OCI-LY1 (cell line): Measurements from ENCODE around the gene KIAA1614.

Experiments
- EZH2 ChIP-seq: fragments of 200-600 bp; sonication (generic), shearing (Covaris generic); IDR thresholded peaks from 2 replicates; pipeline ENCODE4 v1.8.0; 2017; ENCODE audit warnings: borderline replicate concordance, mixed run types, mild to moderate bottlenecking, antibody characterized with exemption, low read length, moderate library complexity, mixed read lengths
- TF ChIP-seq, protein P1 (sequence below): fragments of 200-600 bp; sonication (generic), shearing (Covaris generic); IDR thresholded peaks from 2 replicates; pipeline ENCODE4 v1.5.1; 2017; ENCODE audit warnings: mild to moderate bottlenecking, antibody characterized with exemption, low read length, moderate library complexity, mixed read lengths

DNA sequence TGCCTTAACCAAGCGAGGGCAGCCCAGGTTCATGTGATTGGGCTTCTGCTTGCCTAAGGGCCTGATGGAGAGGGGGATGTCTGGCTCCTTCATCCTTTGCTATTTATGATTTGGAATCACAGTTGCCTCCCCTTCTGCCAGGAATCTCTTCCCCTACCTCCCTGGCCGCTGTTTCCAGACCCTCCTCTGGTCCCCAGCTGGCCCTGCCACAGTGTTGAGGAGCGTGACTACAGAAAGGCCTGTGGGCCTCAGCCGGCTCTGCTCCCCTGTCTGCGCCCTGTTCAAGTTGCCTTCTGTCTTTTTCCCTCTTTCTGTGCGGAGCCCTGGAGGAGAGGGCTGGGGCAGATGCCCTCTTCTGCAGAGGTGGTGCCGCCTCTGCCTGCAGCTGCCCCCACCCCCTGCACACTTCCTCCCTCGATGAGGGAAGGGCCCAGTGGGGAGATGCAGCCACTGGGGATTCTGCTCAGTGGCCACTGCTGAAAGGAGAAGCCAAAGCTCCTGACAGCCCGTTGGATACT is 6.5 kb downstream of the KIAA1614 start:
- TF ChIP-seq, protein P1, sequence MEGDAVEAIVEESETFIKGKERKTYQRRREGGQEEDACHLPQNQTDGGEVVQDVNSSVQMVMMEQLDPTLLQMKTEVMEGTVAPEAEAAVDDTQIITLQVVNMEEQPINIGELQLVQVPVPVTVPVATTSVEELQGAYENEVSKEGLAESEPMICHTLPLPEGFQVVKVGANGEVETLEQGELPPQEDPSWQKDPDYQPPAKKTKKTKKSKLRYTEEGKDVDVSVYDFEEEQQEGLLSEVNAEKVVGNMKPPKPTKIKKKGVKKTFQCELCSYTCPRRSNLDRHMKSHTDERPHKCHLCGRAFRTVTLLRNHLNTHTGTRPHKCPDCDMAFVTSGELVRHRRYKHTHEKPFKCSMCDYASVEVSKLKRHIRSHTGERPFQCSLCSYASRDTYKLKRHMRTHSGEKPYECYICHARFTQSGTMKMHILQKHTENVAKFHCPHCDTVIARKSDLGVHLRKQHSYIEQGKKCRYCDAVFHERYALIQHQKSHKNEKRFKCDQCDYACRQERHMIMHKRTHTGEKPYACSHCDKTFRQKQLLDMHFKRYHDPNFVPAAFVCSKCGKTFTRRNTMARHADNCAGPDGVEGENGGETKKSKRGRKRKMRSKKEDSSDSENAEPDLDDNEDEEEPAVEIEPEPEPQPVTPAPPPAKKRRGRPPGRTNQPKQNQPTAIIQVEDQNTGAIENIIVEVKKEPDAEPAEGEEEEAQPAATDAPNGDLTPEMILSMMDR = no peak
- no peak for TF ChIP-seq EZH2
